ENCODE results near the gene MTG1. TPM values are rescaled to one million over a fixed set of nuclear protein-coding genes. Genes with fewer than 3 reads are reported as not detected.
A peak's percentile ranks its signal among the peaks of the same experiment; 100 is the strongest.

The MTG1 gene
- total and polyA plus RNA-seq, 3 experiments from 2014 or later: 38.5 to 54.6 (median 53.9) TPM

DNA sequence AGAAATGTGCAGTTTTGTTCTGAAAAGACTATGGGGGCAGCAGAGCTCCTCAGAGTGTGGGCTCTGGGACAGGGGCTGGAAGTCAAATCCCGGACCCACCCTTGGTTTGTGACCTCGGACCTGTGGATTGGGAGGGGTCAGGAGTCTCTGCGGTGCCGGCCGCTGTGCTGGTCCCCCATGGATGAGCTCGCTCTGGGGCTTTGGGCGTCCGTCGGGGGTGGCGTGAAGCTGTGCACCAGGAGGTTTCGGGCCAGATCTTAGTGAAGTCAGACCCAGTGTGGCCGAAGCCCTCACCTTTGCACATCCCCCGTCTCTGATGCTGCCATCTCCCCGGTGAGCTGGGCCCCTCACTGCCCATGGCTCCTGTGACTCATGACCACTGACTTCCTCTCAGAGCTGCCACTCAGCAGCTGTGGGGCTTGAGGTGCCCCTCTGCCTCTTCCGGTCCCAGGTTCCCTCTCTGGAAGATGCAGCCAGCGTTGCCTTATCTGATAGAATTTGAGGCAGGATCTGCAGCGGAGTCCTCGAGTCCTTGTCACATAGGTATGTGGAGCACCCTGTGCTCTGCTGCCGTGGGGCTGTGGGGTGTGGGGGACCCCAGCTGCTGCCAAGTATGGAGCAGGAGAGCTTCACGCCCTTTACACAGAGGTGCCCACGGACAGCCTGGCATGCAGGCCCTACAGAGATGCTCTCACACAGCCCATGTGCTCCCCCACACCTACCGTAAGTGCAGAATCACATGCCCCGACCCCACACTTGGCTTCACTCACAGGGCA is 48.4 kb downstream of the MTG1 start:
- no peaks in the 10 kb centered on the region for H3K27me3 ChIP-seq (ENCODE audit: insufficient read depth, low read length, poor library complexity, severe bottlenecking)
- H3K36me3 ChIP-seq (ENCODE audit: insufficient read depth, low read length): no peaks in the 10 kb centered on the region
- Mint-ChIP-seq H3K27me3 (peaks cover 1 to 8% of the 10 kb centered on the region in 2 donors), H3K9me3 (peaks cover 6 to 13% (median 11%) of the 10 kb centered on the region in 5 donors), H3K36me3 (peaks cover 0 to 17% (median 3%) of the 10 kb centered on the region in 3 donors), H3K4me1 (peaks cover 29 to 37% (median 33%) of the 10 kb centered on the region in 3 donors), H3K27ac (peak overlapping the region in 7 of 8 donors; percentile 59 to 94 (median 91)), H3K4me3 (peak overlapping the region; percentile 0 to 92 (median 85))
- no peak overlapping the region for H3K27ac ChIP-seq (ENCODE audit: low read depth, low read length)
- ChIA-PET CTCF (no interaction called here), POLR2A (interaction anchor here (0.9 kb wide), 1 partner anchor 49 kb away, joined by 3 read pairs; no protein-coding TSS in a partner anchor)
- DNase-seq: peak in 3 of 5 donors; percentile 24 to 33 (median 32)
- no peaks in the 10 kb centered on the region for H3K9me3 ChIP-seq (ENCODE audit: low read length)
- H3K4me1 ChIP-seq (ENCODE audit: insufficient read depth, low read length): peaks cover 7% of the 10 kb centered on the region
- no peak overlapping the region for H3K4me3 ChIP-seq (ENCODE audit: low read length)

- H3K27ac Mint-ChIP-seq: peak overlapping the region in 7 of 8 donors; percentile 59 to 94 (median 86)
- H3K9me3 Mint-ChIP-seq: peaks cover 15 to 22% (median 20%) of the 10 kb centered on the region in 5 donors
- POLR2A ChIA-PET: no interaction called here
Observed at GRCh38 chr10:133442967-133443924, 49.3 kb downstream of the MTG1 start.

GRCh38 chr10:133444342-133445267 is 50.6 kb downstream of the MTG1 start:
- H3K27me3 ChIP-seq (ENCODE audit: insufficient read depth, low read length, poor library complexity, severe bottlenecking): no peaks in the 10 kb centered on the region
- H3K9me3 ChIP-seq (ENCODE audit: low read length): peaks cover 9% of the 10 kb centered on the region
- no peaks in the 10 kb centered on the region for H3K36me3 ChIP-seq (ENCODE audit: insufficient read depth, low read length)
- Mint-ChIP-seq H3K4me3 (no peak overlapping the region), H3K9me3 (peaks cover 26 to 35% (median 27%) of the 10 kb centered on the region in 5 donors), H3K36me3 (peaks cover 5 to 31% (median 9%) of the 10 kb centered on the region in 3 donors), H3K27me3 (peaks cover 0 to 5% of the 10 kb centered on the region in 2 donors), H3K4me1 (peaks cover 16 to 21% (median 19%) of the 10 kb centered on the region in 3 donors), H3K27ac (no peak overlapping the region)
- H3K4me3 ChIP-seq (ENCODE audit: low read length): no peak overlapping the region
- DNase-seq: peak in 1 of 5 donors; percentile 41
- POLR2A ChIA-PET: no interaction called here
- CTCF ChIA-PET: no interaction called here
- H3K27ac ChIP-seq (ENCODE audit: low read depth, low read length): no peak overlapping the region
- no peaks in the 10 kb centered on the region for H3K4me1 ChIP-seq (ENCODE audit: insufficient read depth, low read length)

More at GRCh38 chr10:133442967-133443924, 49.3 kb downstream of the MTG1 start:
- Mint-ChIP-seq H3K27me3 (peaks cover 0 to 8% of the 10 kb centered on the region in 2 donors), H3K36me3 (peaks cover 3 to 25% (median 7%) of the 10 kb centered on the region in 3 donors), H3K4me1 (peaks cover 24 to 30% (median 28%) of the 10 kb centered on the region in 3 donors), H3K4me3 (peak overlapping the region in 6 of 7 donors; percentile 0 to 92 (median 86))
- Histone ChIP-seq H3K27ac (ENCODE audit: low read depth, low read length) (no peak overlapping the region), H3K9me3 (ENCODE audit: low read length) (peaks cover 4% of the 10 kb centered on the region), H3K4me1 (ENCODE audit: insufficient read depth, low read length) (peaks cover 7% of the 10 kb centered on the region), H3K4me3 (ENCODE audit: low read length) (no peak overlapping the region), H3K27me3 (ENCODE audit: insufficient read depth, low read length, poor library complexity, severe bottlenecking) (no peaks in the 10 kb centered on the region), H3K36me3 (ENCODE audit: insufficient read depth, low read length) (no peaks in the 10 kb centered on the region)
- CTCF ChIA-PET: no interaction called here
- DNase-seq: peak in 1 of 5 donors; percentile 23

- peak in 1 of 5 donors; percentile 46 for DNase-seq
- ChIA-PET POLR2A (no interaction called here), CTCF (no interaction called here)
- Mint-ChIP-seq H3K4me3 (no peak overlapping the region), H3K4me1 (peaks cover 16 to 21% (median 19%) of the 10 kb centered on the region in 3 donors), H3K36me3 (peaks cover 5 to 31% (median 9%) of the 10 kb centered on the region in 3 donors), H3K27ac (no peak overlapping the region), H3K9me3 (peaks cover 26 to 37% (median 30%) of the 10 kb centered on the region in 5 donors), H3K27me3 (peaks cover 0 to 5% of the 10 kb centered on the region in 2 donors)
- no peaks in the 10 kb centered on the region for H3K36me3 ChIP-seq (ENCODE audit: insufficient read depth, low read length)
- H3K4me3 ChIP-seq (ENCODE audit: low read length): no peak overlapping the region
- peaks cover 9% of the 10 kb centered on the region for H3K9me3 ChIP-seq (ENCODE audit: low read length)
- no peaks in the 10 kb centered on the region for H3K27me3 ChIP-seq (ENCODE audit: insufficient read depth, low read length, poor library complexity, severe bottlenecking)
- no peaks in the 10 kb centered on the region for H3K4me1 ChIP-seq (ENCODE audit: insufficient read depth, low read length)
- no peak overlapping the region for H3K27ac ChIP-seq (ENCODE audit: low read depth, low read length)
Observed at GRCh38 chr10:133445268-133445732, 51.3 kb downstream of the MTG1 start.

DNA sequence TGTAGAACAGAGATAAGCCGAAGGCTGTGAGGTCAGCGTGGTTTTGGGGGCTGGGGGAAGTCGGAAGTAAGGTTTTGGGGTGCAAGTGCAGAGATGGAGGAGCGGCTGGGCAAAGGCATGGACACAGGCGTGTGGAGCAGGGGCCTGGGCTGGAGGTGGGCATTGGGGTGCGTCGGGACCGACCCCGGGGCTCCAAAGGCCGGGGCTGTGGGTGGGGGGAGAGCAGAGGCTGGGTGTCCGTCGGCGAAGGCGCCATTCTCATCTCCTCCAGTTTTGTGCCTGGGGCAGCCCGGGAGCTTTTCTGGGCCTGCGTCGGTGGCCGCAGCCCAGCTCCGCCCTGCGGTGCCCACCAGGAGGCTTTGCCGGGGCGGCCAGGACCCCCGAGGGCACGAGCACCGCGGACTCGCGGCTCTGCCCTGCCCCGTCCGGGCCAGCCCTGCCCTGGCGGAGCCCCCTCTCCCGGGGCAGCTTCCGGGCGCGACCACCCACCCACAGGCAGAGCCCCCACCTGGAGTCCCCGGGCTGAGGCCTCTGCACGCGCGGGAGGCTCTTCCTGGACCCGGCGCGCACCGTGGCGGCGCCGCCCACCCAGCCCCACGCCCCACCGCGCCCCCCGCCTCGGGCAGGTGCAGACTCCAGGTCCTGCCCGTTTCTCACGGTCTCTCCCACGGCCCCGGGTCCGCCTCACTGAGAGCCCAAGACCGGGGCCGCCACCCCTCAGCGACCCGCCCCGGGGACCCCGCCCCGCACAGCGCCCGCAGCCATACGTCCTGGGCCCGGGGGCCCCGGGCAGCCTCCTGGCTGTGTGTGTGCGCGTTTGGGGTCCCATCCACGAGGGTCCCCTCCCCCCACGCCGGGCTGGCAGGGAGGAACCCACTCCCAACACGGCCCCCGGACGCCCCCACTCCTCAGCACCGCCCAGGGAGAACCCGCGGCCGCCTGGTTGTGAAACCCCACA is 52.1 kb downstream of the MTG1 start:
- Mint-ChIP-seq H3K4me3 (no peak overlapping the region), H3K27me3 (peaks cover 0 to 5% of the 10 kb centered on the region in 2 donors), H3K4me1 (peaks cover 16 to 21% (median 19%) of the 10 kb centered on the region in 3 donors), H3K9me3 (peaks cover 26 to 37% (median 30%) of the 10 kb centered on the region in 5 donors), H3K27ac (no peak overlapping the region), H3K36me3 (peaks cover 5 to 31% (median 9%) of the 10 kb centered on the region in 3 donors)
- Histone ChIP-seq H3K27me3 (ENCODE audit: insufficient read depth, low read length, poor library complexity, severe bottlenecking) (no peaks in the 10 kb centered on the region), H3K9me3 (ENCODE audit: low read length) (peaks cover 9% of the 10 kb centered on the region), H3K27ac (ENCODE audit: low read depth, low read length) (no peak overlapping the region), H3K4me3 (ENCODE audit: low read length) (no peak overlapping the region), H3K36me3 (ENCODE audit: insufficient read depth, low read length) (no peaks in the 10 kb centered on the region), H3K4me1 (ENCODE audit: insufficient read depth, low read length) (no peaks in the 10 kb centered on the region)
- CTCF ChIA-PET: no interaction called here
- POLR2A ChIA-PET: no interaction called here
- DNase-seq: peak in 1 of 5 donors; percentile 38

DNA sequence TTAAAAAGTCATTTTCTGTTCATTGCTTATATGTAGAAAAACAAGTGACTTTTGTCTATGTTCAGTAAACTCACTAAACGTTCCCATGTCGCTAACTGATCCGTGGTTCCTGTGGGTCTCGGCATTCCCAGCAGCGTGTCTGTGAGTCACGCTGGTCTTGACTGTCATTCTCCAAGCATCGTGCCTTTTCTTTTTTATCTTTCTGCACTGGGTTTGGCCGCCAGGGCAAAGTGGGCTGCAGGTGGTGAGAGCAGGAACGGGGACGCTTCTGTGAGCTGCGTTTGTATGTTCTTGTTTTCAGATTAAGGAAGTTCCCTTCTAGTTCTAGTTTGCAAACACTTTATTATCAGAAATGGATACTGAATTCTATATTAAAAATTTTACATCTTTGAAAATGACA is 53.0 kb downstream of the MTG1 start:
- Mint-ChIP-seq H3K36me3 (peaks cover 5 to 31% (median 9%) of the 10 kb centered on the region in 3 donors), H3K27ac (no peak overlapping the region), H3K4me1 (peaks cover 13 to 16% (median 14%) of the 10 kb centered on the region in 3 donors), H3K4me3 (no peak overlapping the region), H3K9me3 (peaks cover 26 to 37% (median 30%) of the 10 kb centered on the region in 5 donors), H3K27me3 (peaks cover 0 to 3% of the 10 kb centered on the region in 2 donors)
- H3K9me3 ChIP-seq (ENCODE audit: low read length): peaks cover 9% of the 10 kb centered on the region
- ChIA-PET CTCF (no interaction called here), POLR2A (no interaction called here)
- no peaks in the 10 kb centered on the region for H3K4me1 ChIP-seq (ENCODE audit: insufficient read depth, low read length)
- DNase-seq: no peak
- H3K4me3 ChIP-seq (ENCODE audit: low read length): no peak overlapping the region
- H3K36me3 ChIP-seq (ENCODE audit: insufficient read depth, low read length): no peaks in the 10 kb centered on the region
- no peaks in the 10 kb centered on the region for H3K27me3 ChIP-seq (ENCODE audit: insufficient read depth, low read length, poor library complexity, severe bottlenecking)
- no peak overlapping the region for H3K27ac ChIP-seq (ENCODE audit: low read depth, low read length)
